Mesodermal cell (in vitro differentiated cells): Measurements from ENCODE around the gene PRCC.
"Not testable (repeated sequence)": the region's sequence is repeated elsewhere in the genome, so short reads cannot be mapped to it uniquely, and the experiment has no call there.

Source experiments
- H3K27ac ChIP-seq: 2 replicates; pipeline ENCODE4 v1.7.0; 2013; ENCODE audit warnings: mild to moderate bottlenecking, low read depth, low read length, moderate library complexity; ENCODE audit not compliant: severe bottlenecking
- H3K36me3 ChIP-seq: 2 replicates; pipeline ENCODE4 v1.7.1; 2013; ENCODE audit warnings: mild to moderate bottlenecking, low read length, moderate library complexity; ENCODE audit not compliant: control insufficient read depth, insufficient read depth
- H3K4me1 ChIP-seq: one replicate; pipeline ENCODE4 v1.7.1; 2013; ENCODE audit warnings: mild to moderate bottlenecking, low read length; ENCODE audit not compliant: insufficient read depth, control insufficient read depth, poor library complexity, severe bottlenecking
- H3K4me3 ChIP-seq: 2 replicates; pipeline ENCODE4 v1.7.0; 2013; ENCODE audit warnings: low read length, control low read depth, mild to moderate bottlenecking; ENCODE audit not compliant: insufficient read depth, poor library complexity, severe bottlenecking; ENCODE audit errors: extremely low read depth
- H3K9me3 ChIP-seq: 2 replicates; pipeline ENCODE4 v1.7.1; 2013; ENCODE audit warnings: mild to moderate bottlenecking, low read length, moderate library complexity; ENCODE audit not compliant: control insufficient read depth
- WGBS, 2 experiments: methylation state at CpG; one replicate each; pipeline ENCODE4 v1.1.5; 2013; ENCODE audit warnings: missing lambda C conversion rate in 2 of 2; ENCODE audit not compliant: insufficient coverage in 2 of 2; 5-methylcytosine and 5-hydroxymethylcytosine counted together

PRCC gene

GRCh38 chr1:156751757-156752481 lies 15.4 kb upstream of the PRCC start:
- peaks cover 17% of the 10 kb centered on the region for H3K36me3 ChIP-seq
- H3K4me3 ChIP-seq, result peak overlapping the region; percentile 95
- WGBS, 2 experiments, result 0% methylated on average over 33 to 48 of the region's 68 CpGs
- H3K4me1 ChIP-seq, result peaks cover 28% of the 10 kb centered on the region
- H3K27ac ChIP-seq, result peak overlapping the region; percentile 88
- no peaks in the 10 kb centered on the region for H3K9me3 ChIP-seq

GRCh38 chr1:156752843-156753482 lies 14.4 kb upstream of the PRCC start:
- Histone ChIP-seq H3K9me3 (no peaks in the 10 kb centered on the region), H3K4me1 (peaks cover 22% of the 10 kb centered on the region), H3K27ac (no peak overlapping the region), H3K4me3 (peak overlapping the region; percentile 95), H3K36me3 (peaks cover 20% of the 10 kb centered on the region)
- WGBS, 2 experiments, result 57% methylated on average over 1 of the region's 1 CpG; no CpG with 5 or more reads in 1 of the 2 experiments

- WGBS, 2 experiments, result 91 to 97% methylated on average over 6 to 8 of the region's 8 CpGs
- Histone ChIP-seq H3K36me3 (peaks cover 15% of the 10 kb centered on the region), H3K4me3 (no peak overlapping the region)
Measured at GRCh38 chr1:156754219-156754618, 13.1 kb upstream of the PRCC start.

GRCh38 chr1:156755527-156755950 lies 11.8 kb upstream of the PRCC start:
- H3K27ac ChIP-seq, result no peak overlapping the region
- no peak overlapping the region for H3K4me3 ChIP-seq
- whole genome bisulfite sequencing, 2 experiments, result 100% methylated on average over 1 of the region's 5 CpGs
- H3K4me1 ChIP-seq, result no peaks in the 10 kb centered on the region
- no peaks in the 10 kb centered on the region for H3K9me3 ChIP-seq
- H3K36me3 ChIP-seq, result peaks cover 4% of the 10 kb centered on the region

More at GRCh38 chr1:156754219-156754618, 13.1 kb upstream of the PRCC start:
- H3K9me3 ChIP-seq, result no peaks in the 10 kb centered on the region
- peaks cover 9% of the 10 kb centered on the region for H3K4me1 ChIP-seq
- H3K27ac ChIP-seq, result no peak overlapping the region

GRCh38 chr1:156756355-156756754 lies 11.0 kb upstream of the PRCC start:
- Histone ChIP-seq H3K4me1 (no peaks in the 10 kb centered on the region), H3K4me3 (no peak overlapping the region), H3K27ac (no peak overlapping the region), H3K9me3 (no peaks in the 10 kb centered on the region), H3K36me3 (peaks cover 4% of the 10 kb centered on the region)
- WGBS, 2 experiments, result 100% methylated on average over 1 of the region's 1 CpG

GRCh38 chr1:156757572-156758253 lies 9.6 kb upstream of the PRCC start:
- not testable (repeated sequence) for H3K27ac ChIP-seq, H3K9me3 ChIP-seq
- 100% methylated on average over 3 to 7 of the region's 10 CpGs for WGBS, 2 experiments

GRCh38 chr1:156760092-156760795 lies 7.1 kb upstream of the PRCC start:
- 57 to 75% methylated on average over 3 to 5 of the region's 6 CpGs for WGBS, 2 experiments
- H3K4me1 ChIP-seq, result no peaks in the 10 kb centered on the region
- H3K27ac ChIP-seq, result no peak overlapping the region
- no peaks in the 10 kb centered on the region for H3K9me3 ChIP-seq
- no peak overlapping the region for H3K4me3 ChIP-seq
- H3K36me3 ChIP-seq, result peaks cover 4% of the 10 kb centered on the region

More at GRCh38 chr1:156757572-156758253, 9.6 kb upstream of the PRCC start:
- H3K4me1 ChIP-seq, H3K36me3 ChIP-seq, H3K4me3 ChIP-seq: not testable (repeated sequence)

- 94 to 100% methylated on average over 3 to 4 of the region's 4 CpGs for WGBS, 2 experiments
- Histone ChIP-seq H3K4me3 (no peak overlapping the region), H3K9me3 (no peaks in the 10 kb centered on the region), H3K27ac (no peak overlapping the region), H3K36me3 (peaks cover 4% of the 10 kb centered on the region), H3K4me1 (no peaks in the 10 kb centered on the region)
Measured at GRCh38 chr1:156760796-156761104, 6.6 kb upstream of the PRCC start.

- not testable (repeated sequence) for H3K4me3 ChIP-seq, H3K27ac ChIP-seq, H3K4me1 ChIP-seq, H3K36me3 ChIP-seq, H3K9me3 ChIP-seq
- 99 to 100% methylated on average over 8 to 12 of the region's 15 CpGs for WGBS, 2 experiments
Measured at GRCh38 chr1:156765136-156765535, 2.2 kb upstream of the PRCC start.

- Histone ChIP-seq H3K27ac (no peak overlapping the region), H3K4me1 (peaks cover 5% of the 10 kb centered on the region), H3K9me3 (no peaks in the 10 kb centered on the region), H3K36me3 (peaks cover 15% of the 10 kb centered on the region), H3K4me3 (no peak overlapping the region)
- 97 to 98% methylated on average over 5 of the region's 5 CpGs for WGBS, 2 experiments
Measured at GRCh38 chr1:156765666-156766065, 1.7 kb upstream of the PRCC start.
